DND-41 (cell line): ENCODE data around the gene PLA2G4E.

Experiments used
- ATAC-seq: fragments of 200-7000 bp; cut with Tn5 transposase; 3 replicates; pipeline ENCODE4 v1.9.1; 2021; ENCODE audit warnings: low read depth; ENCODE audit not compliant: insufficient read depth
- DNase-seq: peaks from one replicate; pipeline ENCODE4 v3.0.0-alpha.2; 2020
- H2AFZ ChIP-seq: 2 replicates; pipeline ENCODE4 v1.6.0; 2012; ENCODE audit warnings: low read depth, low read length
- H3K27ac ChIP-seq: 2 replicates; pipeline ENCODE4 v1.5.1; 2012; ENCODE audit warnings: low read length, inconsistent platforms
- H3K27me3 ChIP-seq: fragments of 200-600 bp; sonication (generic); 2 replicates; pipeline ENCODE4 v1.6.0; 2012; ENCODE audit warnings: low read length, mild to moderate bottlenecking, inconsistent platforms; ENCODE audit not compliant: insufficient read depth, poor library complexity
- H3K36me3 ChIP-seq: 2 replicates; pipeline ENCODE4 v1.5.1; 2012; ENCODE audit warnings: low read length, inconsistent platforms; ENCODE audit not compliant: insufficient read depth
- H3K4me1 ChIP-seq: 2 replicates; pipeline ENCODE4 v1.5.1; 2012; ENCODE audit warnings: mild to moderate bottlenecking, low read length; ENCODE audit not compliant: insufficient read depth
- H3K4me2 ChIP-seq: 2 replicates; pipeline ENCODE4 v1.6.0; 2012; ENCODE audit warnings: mild to moderate bottlenecking, moderate library complexity, low read length, inconsistent platforms; ENCODE audit not compliant: insufficient read depth
- H3K4me3 ChIP-seq, 2 experiments: fragments of 200-600 bp in 1 of 2; shearing (Covaris generic) in 1 of 2; 2 replicates each; pipeline ENCODE4 v1.5.1; 2012 to 2016; ENCODE audit warnings: inconsistent platforms in 2 of 2, low read length in 2 of 2, mild to moderate bottlenecking in 2 of 2, low read depth in 1 of 2, moderate library complexity in 1 of 2
- H3K79me2 ChIP-seq: 2 replicates; pipeline ENCODE4 v1.6.0; 2012; ENCODE audit warnings: low read length, inconsistent platforms; ENCODE audit not compliant: insufficient read depth
- H3K9ac ChIP-seq: 2 replicates; pipeline ENCODE4 v1.6.0; 2012; ENCODE audit warnings: low read depth, mild to moderate bottlenecking, inconsistent platforms, low read length, moderate library complexity
- H3K9me3 ChIP-seq: 2 replicates; pipeline ENCODE4 v1.5.1; 2012; ENCODE audit warnings: low read length, moderate library complexity, mild to moderate bottlenecking, inconsistent platforms; ENCODE audit not compliant: insufficient read depth, severe bottlenecking
- H4K20me1 ChIP-seq: 2 replicates; pipeline ENCODE4 v1.6.0; 2012; ENCODE audit warnings: low read length; ENCODE audit not compliant: insufficient read depth
- EZH2 ChIP-seq: IDR thresholded peaks from 3 replicates; pipeline ENCODE4 v1.6.1; 2012; ENCODE audit warnings: borderline replicate concordance, low read depth, mild to moderate bottlenecking, moderate library complexity, low read length, inconsistent platforms; ENCODE audit not compliant: severe bottlenecking
- TF ChIP-seq, protein P1 (sequence below): IDR thresholded peaks from 2 replicates; pipeline ENCODE4 v1.5.1; 2012; ENCODE audit warnings: borderline replicate concordance, low read length, moderate library complexity, mild to moderate bottlenecking; ENCODE audit not compliant: poor library complexity, severe bottlenecking; ENCODE audit errors: extremely low read depth

Gene PLA2G4E

DNA sequence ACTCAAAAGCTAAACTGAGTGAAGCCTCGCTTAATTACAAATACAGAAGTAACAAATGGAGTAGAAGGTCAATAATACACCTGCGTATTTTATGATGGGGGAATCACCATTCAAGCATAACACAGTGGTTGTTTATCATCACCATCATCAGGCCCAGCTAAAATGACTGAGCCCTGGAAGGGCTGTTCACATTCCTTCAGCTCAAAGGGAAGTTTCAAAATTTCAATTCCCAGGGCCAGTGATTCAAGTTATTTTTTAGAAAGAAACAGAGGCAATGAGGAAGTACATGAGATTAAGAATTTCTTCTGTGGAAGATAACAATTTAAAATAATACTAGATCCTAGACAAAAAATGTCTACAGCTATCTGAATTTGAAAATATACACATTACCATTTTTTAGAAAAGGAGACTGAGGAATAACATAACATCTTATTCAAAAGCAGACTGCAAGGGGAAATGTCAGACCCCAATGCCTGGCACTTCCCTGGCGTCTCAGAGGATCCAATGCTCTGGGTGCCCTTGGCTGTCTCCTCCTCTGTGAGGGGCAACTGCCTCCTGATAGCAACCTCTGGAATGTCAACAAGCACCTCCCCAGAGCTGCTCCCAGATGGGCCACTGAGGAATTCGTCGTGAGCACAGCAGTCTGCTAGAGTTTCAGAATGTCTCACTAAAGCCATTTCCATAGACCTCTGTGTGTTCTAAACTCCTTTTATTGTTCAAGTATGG lies 71.3 kb downstream of the PLA2G4E start:
- Histone ChIP-seq H3K9ac (no peak overlapping the region), H3K4me1 (no peaks in the 10 kb centered on the region), H3K27ac (no peak overlapping the region), H3K4me3 (no peak overlapping the region), H2AFZ (no peak overlapping the region), H4K20me1 (no peaks in the 10 kb centered on the region), H3K36me3 (no peaks in the 10 kb centered on the region), H3K9me3 (no peaks in the 10 kb centered on the region), H3K79me2 (no peaks in the 10 kb centered on the region), H3K4me2 (no peak overlapping the region), H3K27me3 (no peaks in the 10 kb centered on the region)
- TF ChIP-seq, protein P1, sequence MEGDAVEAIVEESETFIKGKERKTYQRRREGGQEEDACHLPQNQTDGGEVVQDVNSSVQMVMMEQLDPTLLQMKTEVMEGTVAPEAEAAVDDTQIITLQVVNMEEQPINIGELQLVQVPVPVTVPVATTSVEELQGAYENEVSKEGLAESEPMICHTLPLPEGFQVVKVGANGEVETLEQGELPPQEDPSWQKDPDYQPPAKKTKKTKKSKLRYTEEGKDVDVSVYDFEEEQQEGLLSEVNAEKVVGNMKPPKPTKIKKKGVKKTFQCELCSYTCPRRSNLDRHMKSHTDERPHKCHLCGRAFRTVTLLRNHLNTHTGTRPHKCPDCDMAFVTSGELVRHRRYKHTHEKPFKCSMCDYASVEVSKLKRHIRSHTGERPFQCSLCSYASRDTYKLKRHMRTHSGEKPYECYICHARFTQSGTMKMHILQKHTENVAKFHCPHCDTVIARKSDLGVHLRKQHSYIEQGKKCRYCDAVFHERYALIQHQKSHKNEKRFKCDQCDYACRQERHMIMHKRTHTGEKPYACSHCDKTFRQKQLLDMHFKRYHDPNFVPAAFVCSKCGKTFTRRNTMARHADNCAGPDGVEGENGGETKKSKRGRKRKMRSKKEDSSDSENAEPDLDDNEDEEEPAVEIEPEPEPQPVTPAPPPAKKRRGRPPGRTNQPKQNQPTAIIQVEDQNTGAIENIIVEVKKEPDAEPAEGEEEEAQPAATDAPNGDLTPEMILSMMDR: no peak
- no peak for TF ChIP-seq EZH2
- DNase-seq (no peak), ATAC-seq (no peak)

DNA sequence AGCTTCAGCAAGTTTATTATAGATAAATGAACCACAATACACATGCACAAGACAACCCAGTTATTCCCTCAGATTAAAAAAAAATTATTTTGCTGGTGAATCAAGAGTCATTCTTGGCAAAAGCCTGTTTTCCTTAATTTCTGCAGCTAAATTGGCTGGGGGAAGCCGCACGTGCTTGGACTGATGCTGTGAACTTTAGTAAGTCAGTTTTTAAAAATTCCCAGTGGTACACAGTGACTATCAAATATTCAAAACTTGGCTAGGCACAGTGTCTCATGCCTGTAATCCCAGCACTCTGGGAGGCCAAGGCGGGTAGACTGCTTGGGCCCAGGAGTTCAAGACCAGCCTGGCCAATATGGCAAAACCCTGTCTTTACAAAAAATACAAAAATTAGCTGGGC lies 72.4 kb downstream of the PLA2G4E start:
- H3K4me2 ChIP-seq: no peak overlapping the region
- no peaks in the 10 kb centered on the region for H3K27me3 ChIP-seq
- H2AFZ ChIP-seq: no peak overlapping the region
- TF ChIP-seq EZH2: no peak
- TF ChIP-seq, protein P1: no peak
- H3K9ac ChIP-seq: no peak overlapping the region
- H3K9me3 ChIP-seq: no peaks in the 10 kb centered on the region
- H4K20me1 ChIP-seq: no peaks in the 10 kb centered on the region
- DNase-seq (no peak), ATAC-seq (no peak)
- H3K36me3 ChIP-seq: no peaks in the 10 kb centered on the region
- no peaks in the 10 kb centered on the region for H3K79me2 ChIP-seq
- H3K4me3 ChIP-seq: no peak overlapping the region
- no peak overlapping the region for H3K27ac ChIP-seq
- H3K4me1 ChIP-seq: no peaks in the 10 kb centered on the region

DNA sequence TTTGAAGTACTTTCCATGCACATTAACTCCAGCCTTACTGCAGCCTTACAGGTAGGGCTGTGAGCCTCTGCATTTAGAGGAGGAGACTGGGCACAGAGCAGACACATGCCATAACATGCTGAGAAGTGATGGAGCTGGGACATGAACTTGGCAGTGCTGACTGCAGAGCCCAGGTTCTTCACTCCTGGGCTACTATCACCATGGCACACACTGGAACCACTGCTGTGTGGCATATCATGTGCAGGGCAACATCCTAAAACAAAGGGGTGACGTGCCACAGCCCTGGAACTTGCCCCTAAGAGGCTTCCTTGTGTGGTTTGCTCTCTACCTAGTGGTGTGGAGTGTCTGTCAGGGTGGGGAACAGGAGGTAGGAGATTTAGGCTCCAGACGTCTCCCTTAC lies 73.9 kb downstream of the PLA2G4E start:
- no peak overlapping the region for H3K4me3 ChIP-seq
- no peak overlapping the region for H3K4me2 ChIP-seq
- no peaks in the 10 kb centered on the region for H4K20me1 ChIP-seq
- H3K9me3 ChIP-seq: no peaks in the 10 kb centered on the region
- H2AFZ ChIP-seq: no peak overlapping the region
- TF ChIP-seq, protein P1: no peak
- TF ChIP-seq EZH2: no peak
- no peaks in the 10 kb centered on the region for H3K4me1 ChIP-seq
- H3K9ac ChIP-seq: no peak overlapping the region
- no peak for DNase-seq
- no peaks in the 10 kb centered on the region for H3K27me3 ChIP-seq
- H3K27ac ChIP-seq: no peak overlapping the region
- H3K79me2 ChIP-seq: no peaks in the 10 kb centered on the region
- ATAC-seq: no peak
- H3K36me3 ChIP-seq: no peaks in the 10 kb centered on the region

DNA sequence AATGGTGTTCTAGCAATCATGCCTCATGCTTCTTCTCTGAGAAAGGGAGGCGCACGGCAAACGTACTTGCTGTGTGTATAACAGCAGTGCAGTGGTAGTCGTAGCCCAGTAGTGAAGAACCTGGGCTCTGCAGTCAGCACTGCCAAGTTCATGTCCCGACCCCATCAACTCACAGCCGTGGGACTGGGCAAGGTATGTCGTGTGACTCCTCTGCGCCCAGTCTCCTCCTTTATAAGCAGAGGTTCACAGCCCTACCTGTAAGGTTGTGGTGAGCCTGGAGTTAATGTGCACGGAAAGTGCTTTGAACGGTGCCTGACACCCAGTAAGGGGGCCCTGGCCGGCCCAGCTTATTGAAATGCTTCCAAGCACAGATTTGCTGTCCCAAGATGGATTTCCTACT lies 75.1 kb downstream of the PLA2G4E start:
- Histone ChIP-seq H3K27ac (no peak overlapping the region), H3K4me3 (no peak overlapping the region), H2AFZ (no peak overlapping the region), H4K20me1 (no peaks in the 10 kb centered on the region), H3K4me1 (no peaks in the 10 kb centered on the region), H3K27me3 (no peaks in the 10 kb centered on the region), H3K36me3 (no peaks in the 10 kb centered on the region), H3K9me3 (no peaks in the 10 kb centered on the region), H3K4me2 (no peak overlapping the region), H3K9ac (no peak overlapping the region), H3K79me2 (no peaks in the 10 kb centered on the region)
- no peak for ATAC-seq
- TF ChIP-seq EZH2: no peak
- TF ChIP-seq, protein P1: no peak
- DNase-seq: no peak
